Measurements from ENCODE around the gene TNFSF8. TPM values are rescaled to one million over a fixed set of nuclear protein-coding genes. Genes with fewer than 3 reads are reported as not detected.
A peak's percentile ranks its signal among the peaks of the same experiment; 100 is the strongest.

Gene TNFSF8
- polyA plus RNA-seq, 1 donor from 2014 or later, result not detected

- no peak overlapping the region for H3K4me3 ChIP-seq (ENCODE audit: low read length)
- no peak overlapping the region for H3K9ac ChIP-seq (ENCODE audit: low read length)
- H3F3A ChIP-seq (ENCODE audit: insufficient read depth, low read length, poor library complexity, severe bottlenecking), result peaks cover 2% of the 10 kb centered on the region
- no peaks in the 10 kb centered on the region for H3K9me3 ChIP-seq (ENCODE audit: low read length)
- H3K9me2 ChIP-seq (ENCODE audit: insufficient read depth, low read length), result no peaks in the 10 kb centered on the region
- H3K4me2 ChIP-seq (ENCODE audit: low read length), result no peak overlapping the region
- TF ChIP-seq, protein P1, sequence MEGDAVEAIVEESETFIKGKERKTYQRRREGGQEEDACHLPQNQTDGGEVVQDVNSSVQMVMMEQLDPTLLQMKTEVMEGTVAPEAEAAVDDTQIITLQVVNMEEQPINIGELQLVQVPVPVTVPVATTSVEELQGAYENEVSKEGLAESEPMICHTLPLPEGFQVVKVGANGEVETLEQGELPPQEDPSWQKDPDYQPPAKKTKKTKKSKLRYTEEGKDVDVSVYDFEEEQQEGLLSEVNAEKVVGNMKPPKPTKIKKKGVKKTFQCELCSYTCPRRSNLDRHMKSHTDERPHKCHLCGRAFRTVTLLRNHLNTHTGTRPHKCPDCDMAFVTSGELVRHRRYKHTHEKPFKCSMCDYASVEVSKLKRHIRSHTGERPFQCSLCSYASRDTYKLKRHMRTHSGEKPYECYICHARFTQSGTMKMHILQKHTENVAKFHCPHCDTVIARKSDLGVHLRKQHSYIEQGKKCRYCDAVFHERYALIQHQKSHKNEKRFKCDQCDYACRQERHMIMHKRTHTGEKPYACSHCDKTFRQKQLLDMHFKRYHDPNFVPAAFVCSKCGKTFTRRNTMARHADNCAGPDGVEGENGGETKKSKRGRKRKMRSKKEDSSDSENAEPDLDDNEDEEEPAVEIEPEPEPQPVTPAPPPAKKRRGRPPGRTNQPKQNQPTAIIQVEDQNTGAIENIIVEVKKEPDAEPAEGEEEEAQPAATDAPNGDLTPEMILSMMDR (IDR thresholded peaks at IDR 0.05; ENCODE audit: poor library complexity, severe bottlenecking), result no peak
- no peak for TF ChIP-seq EP300 (conservative IDR thresholded peaks at IDR 0.05; ENCODE audit: poor library complexity, severe bottlenecking)
- no peak for TF ChIP-seq MXI1 (conservative IDR thresholded peaks at IDR 0.05; ENCODE audit: poor library complexity, severe bottlenecking)
- TF ChIP-seq POLR2AphosphoS5 (IDR thresholded peaks at IDR 0.05), result no peak
- no peak for TF ChIP-seq RAD21 (conservative IDR thresholded peaks at IDR 0.05)
- no peak for TF ChIP-seq REST (IDR thresholded peaks at IDR 0.05; ENCODE audit: borderline replicate concordance)
- TF ChIP-seq EZH2 (IDR thresholded peaks at IDR 0.05; ENCODE audit: borderline replicate concordance, insufficient read depth, low read length, poor library complexity, severe bottlenecking), result no peak
- TF ChIP-seq SMC3 (conservative IDR thresholded peaks at IDR 0.05; ENCODE audit: poor library complexity), result no peak
- TF ChIP-seq TAF1 (IDR thresholded peaks at IDR 0.05; ENCODE audit: low read depth), result no peak
- H4K20me1 ChIP-seq (ENCODE audit: insufficient read depth), result no peaks in the 10 kb centered on the region
- no peaks in the 10 kb centered on the region for H3K36me3 ChIP-seq (ENCODE audit: insufficient read depth, low read length)
- no peak overlapping the region for H3K27ac ChIP-seq (ENCODE audit: low read length)
- H3K27me3 ChIP-seq (ENCODE audit: insufficient read depth, low read depth, low read length), result no peaks in the 10 kb centered on the region
- H2AFZ ChIP-seq (ENCODE audit: low read depth, low read length), result no peak overlapping the region
- H3K79me2 ChIP-seq (replicated peaks; ENCODE audit: insufficient read depth, low read length), result no peaks in the 10 kb centered on the region
These were observed 22.2 kb downstream of the TNFSF8 start for GRCh38 chr9:114908104-114908622.

GRCh38 chr9:114906922-114907571 is 23.3 kb downstream of the TNFSF8 start:
- no peak for TF ChIP-seq REST (IDR thresholded peaks at IDR 0.05; ENCODE audit: borderline replicate concordance)
- no peak for TF ChIP-seq EZH2 (IDR thresholded peaks at IDR 0.05; ENCODE audit: borderline replicate concordance, insufficient read depth, low read length, poor library complexity, severe bottlenecking)
- peak; percentile 87 for TF ChIP-seq SMC3 (conservative IDR thresholded peaks at IDR 0.05; ENCODE audit: poor library complexity)
- peak; percentile 79 for TF ChIP-seq RAD21 (conservative IDR thresholded peaks at IDR 0.05)
- TF ChIP-seq, protein P1 (IDR thresholded peaks at IDR 0.05; ENCODE audit: poor library complexity, severe bottlenecking), result peak; percentile 73
- no peak for TF ChIP-seq MXI1 (conservative IDR thresholded peaks at IDR 0.05; ENCODE audit: poor library complexity, severe bottlenecking)
- no peak overlapping the region for H3K9ac ChIP-seq (ENCODE audit: low read length)
- H3K79me2 ChIP-seq (replicated peaks; ENCODE audit: insufficient read depth, low read length), result no peaks in the 10 kb centered on the region
- no peaks in the 10 kb centered on the region for H4K20me1 ChIP-seq (ENCODE audit: insufficient read depth)
- H3F3A ChIP-seq (ENCODE audit: insufficient read depth, low read length, poor library complexity, severe bottlenecking), result peaks cover 2% of the 10 kb centered on the region
- no peaks in the 10 kb centered on the region for H3K9me2 ChIP-seq (ENCODE audit: insufficient read depth, low read length)
- no peaks in the 10 kb centered on the region for H3K9me3 ChIP-seq (ENCODE audit: low read length)
- H2AFZ ChIP-seq (ENCODE audit: low read depth, low read length), result no peak overlapping the region
- no peaks in the 10 kb centered on the region for H3K27me3 ChIP-seq (ENCODE audit: insufficient read depth, low read depth, low read length)
- H3K4me3 ChIP-seq (ENCODE audit: low read length), result no peak overlapping the region
- no peak overlapping the region for H3K27ac ChIP-seq (ENCODE audit: low read length)
- no peak overlapping the region for H3K4me2 ChIP-seq (ENCODE audit: low read length)
- H3K36me3 ChIP-seq (ENCODE audit: insufficient read depth, low read length), result no peaks in the 10 kb centered on the region

Data from neural cell (in vitro differentiated cells).